Dedifferentiated amniotic fluid mesenchymal stem cell (primary cell): ENCODE results near the gene ADGRG7.
"Not testable (repeated sequence)": the region's sequence is repeated elsewhere in the genome, so short reads cannot be mapped to it uniquely, and the experiment has no call there.

Source experiments
- DNase-seq: peaks from one replicate; pipeline ENCODE4 v3.0.0-alpha.2; 2016; ENCODE audit errors: extremely low spot score

The ADGRG7 gene, protein sequence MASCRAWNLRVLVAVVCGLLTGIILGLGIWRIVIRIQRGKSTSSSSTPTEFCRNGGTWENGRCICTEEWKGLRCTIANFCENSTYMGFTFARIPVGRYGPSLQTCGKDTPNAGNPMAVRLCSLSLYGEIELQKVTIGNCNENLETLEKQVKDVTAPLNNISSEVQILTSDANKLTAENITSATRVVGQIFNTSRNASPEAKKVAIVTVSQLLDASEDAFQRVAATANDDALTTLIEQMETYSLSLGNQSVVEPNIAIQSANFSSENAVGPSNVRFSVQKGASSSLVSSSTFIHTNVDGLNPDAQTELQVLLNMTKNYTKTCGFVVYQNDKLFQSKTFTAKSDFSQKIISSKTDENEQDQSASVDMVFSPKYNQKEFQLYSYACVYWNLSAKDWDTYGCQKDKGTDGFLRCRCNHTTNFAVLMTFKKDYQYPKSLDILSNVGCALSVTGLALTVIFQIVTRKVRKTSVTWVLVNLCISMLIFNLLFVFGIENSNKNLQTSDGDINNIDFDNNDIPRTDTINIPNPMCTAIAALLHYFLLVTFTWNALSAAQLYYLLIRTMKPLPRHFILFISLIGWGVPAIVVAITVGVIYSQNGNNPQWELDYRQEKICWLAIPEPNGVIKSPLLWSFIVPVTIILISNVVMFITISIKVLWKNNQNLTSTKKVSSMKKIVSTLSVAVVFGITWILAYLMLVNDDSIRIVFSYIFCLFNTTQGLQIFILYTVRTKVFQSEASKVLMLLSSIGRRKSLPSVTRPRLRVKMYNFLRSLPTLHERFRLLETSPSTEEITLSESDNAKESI

DNA sequence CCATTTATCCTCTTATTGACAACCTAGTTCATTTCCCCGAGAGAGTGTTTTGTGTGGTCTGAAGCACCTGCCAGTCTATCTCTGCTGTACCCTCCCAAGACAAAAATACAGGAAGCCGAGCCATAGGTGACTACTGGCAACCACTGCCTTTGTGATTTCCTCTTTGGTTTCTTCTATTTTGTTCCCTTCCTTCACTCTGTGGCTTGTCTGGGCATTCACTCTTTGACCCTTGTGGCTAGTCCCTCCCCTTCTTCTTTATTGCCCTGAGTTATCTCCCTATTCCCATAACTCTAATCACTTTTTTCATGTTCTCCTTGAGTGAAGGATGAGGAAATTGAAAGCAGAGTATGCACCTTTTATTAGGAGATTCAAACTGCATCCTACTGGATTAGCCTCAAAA, at the start of gene ADGRG7:
TSS of gene ADGRG7 (plus strand) at position 297 of the 400 bp plus-strand sequence. CDS start 256 bp downstream, outside the sequence.
- DNase-seq, result no peak

GRCh38 chr3:100560426-100560825, 49.0 kb upstream of the ADGRG7 start:
- DNase-seq, result no peak

DNA sequence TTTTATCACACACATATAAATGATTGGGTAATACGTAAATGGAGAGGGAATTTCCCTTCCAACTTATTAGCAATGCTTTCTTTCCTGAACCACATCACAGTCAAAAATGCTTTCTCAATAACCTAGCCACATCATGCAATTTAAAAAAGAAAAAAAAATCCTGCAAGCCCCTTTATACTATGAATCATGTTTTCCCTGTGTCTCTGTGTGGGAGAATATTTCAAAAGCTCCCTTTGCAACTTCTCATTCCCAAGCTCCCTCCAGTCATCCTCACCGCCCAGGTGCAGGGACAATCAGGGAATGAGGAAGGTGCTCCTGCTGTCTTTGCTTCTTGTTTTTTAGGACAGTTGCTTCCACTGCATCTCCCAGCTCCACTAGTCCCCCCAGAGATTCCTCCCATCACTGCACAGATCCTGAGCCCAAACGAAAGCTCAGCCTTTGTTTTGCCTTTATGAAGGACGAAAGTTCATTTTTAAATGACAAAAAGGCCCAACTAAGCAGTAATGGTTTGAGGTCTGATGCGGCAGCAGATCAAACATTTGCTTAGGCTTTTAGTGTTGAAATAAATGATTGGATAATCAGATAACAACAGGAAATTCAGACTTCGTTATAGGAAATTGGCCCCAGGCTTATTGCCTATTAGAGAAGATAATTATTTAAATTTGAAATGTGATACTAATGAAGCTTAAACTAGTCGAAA, 47.8 kb upstream of the ADGRG7 start:
- DNase-seq, result no peak

DNA sequence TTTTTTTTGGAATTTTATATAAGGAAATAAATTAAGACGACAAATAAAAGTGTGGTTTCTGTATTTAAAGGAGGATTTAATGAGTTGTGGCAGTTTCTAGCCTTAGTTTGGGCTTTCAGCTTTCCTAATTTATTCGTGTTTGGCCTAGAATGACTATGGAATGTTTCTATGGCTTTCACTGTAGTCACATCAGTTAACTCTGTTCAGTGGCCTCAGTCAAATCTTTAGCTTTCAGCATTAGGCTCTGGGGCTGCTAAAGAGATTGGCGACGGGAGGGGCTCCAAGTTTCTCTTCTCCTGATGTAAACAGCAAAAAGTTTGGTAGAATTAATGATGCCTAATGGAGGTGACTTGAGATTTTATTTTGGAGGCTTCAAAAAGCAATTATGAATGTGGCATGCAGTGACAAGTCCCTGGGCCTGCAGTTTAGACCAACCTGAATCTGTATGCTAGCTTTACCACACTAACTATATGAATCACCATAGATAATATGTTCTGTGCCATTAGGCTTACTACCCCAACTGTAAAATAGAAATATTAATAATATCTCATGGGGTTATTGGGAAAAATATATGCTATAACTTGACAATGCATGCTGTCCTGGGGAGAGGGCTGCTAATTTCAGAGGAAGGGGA, 47.1 kb upstream of the ADGRG7 start:
- DNase-seq, result no peak

DNA sequence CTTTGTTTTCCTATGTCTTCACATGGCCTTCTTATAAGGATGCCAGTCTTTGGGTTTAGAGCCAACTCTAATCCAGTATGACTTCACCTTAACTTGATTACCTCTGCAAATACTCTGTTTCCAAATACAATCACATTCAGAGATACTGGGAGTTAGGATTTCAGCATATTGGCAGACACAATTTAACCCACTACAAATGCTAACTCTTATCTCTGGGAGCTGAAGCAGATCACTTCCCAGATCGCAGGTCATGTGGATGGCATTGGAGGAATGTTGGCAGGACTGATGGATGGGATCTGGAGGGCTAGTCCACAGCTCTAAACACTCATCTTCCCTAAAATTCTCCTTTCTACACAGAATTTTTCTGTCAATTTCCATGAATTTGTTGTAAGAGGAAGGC, 46.2 kb upstream of the ADGRG7 start:
- DNase-seq, result no peak

- DNase-seq, result no peak
These were observed 45.7 kb upstream of the ADGRG7 start for GRCh38 chr3:100563652-100564211.

GRCh38 chr3:100570811-100571210, 38.6 kb upstream of the ADGRG7 start:
- no peak for DNase-seq

GRCh38 chr3:100574536-100574935, 34.9 kb upstream of the ADGRG7 start:
- no peak for DNase-seq

- DNase-seq, result no peak
These were observed 33.7 kb upstream of the ADGRG7 start for GRCh38 chr3:100575704-100576103.

DNA sequence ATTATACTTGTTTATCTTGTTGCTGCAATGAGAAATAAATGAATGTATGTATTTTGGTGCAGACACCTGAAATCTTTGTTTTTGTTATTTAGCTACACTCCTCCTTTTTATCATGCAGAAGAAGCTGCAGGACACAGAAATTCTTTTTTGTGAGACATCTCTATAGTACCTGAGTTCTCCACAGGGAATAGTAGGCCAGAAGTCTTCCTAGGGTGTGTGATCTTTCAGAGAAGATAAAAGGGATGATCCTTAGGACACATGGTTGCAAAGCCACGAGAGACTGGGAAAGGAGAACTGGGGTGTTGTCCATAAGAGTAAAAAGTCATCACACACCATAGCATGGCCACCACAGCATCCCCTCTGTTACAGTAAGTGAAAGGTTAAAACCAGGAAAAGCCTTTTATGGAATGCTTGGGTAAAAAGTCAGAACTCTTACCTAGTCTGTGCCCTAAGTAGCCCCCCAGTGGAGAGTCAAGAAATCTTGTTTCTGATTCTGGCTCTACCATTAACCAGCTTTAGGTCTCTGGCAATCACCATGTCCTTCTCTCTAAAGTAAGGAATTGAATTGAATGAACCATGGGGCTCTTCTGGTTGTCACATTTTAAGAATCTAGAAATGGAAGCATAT, 31.9 kb upstream of the ADGRG7 start:
- no peak for DNase-seq

DNA sequence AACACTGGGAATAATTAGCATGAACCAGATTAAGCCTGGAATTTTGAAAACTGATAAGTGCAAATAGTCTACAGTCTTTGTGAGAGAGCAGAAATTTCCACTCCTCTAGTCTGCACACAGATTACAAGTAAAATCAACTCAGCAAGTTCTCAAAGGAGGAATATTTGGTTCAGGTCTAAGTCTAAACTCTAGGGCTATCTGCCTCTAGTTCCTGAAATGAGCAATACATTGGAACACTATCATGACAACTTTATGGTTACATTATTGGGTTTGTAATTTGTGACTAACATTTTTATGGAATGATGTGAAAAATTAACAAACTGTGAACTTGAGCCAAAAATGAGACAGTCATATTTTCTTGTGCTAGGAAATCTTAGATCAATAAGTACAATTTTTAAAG, 30.8 kb upstream of the ADGRG7 start:
- DNase-seq, result no peak

- DNase-seq, result no peak
These were observed 29.3 kb upstream of the ADGRG7 start for GRCh38 chr3:100580147-100580546.

- no peak for DNase-seq
These were observed 27.8 kb upstream of the ADGRG7 start for GRCh38 chr3:100581650-100582049.

GRCh38 chr3:100582157-100582556, 27.2 kb upstream of the ADGRG7 start:
- not testable (repeated sequence) for DNase-seq

GRCh38 chr3:100584101-100584660, 25.2 kb upstream of the ADGRG7 start:
- DNase-seq, result no peak

GRCh38 chr3:100586832-100587231, 22.6 kb upstream of the ADGRG7 start:
- no peak for DNase-seq

GRCh38 chr3:100588251-100588650, 21.1 kb upstream of the ADGRG7 start:
- no peak for DNase-seq

DNA sequence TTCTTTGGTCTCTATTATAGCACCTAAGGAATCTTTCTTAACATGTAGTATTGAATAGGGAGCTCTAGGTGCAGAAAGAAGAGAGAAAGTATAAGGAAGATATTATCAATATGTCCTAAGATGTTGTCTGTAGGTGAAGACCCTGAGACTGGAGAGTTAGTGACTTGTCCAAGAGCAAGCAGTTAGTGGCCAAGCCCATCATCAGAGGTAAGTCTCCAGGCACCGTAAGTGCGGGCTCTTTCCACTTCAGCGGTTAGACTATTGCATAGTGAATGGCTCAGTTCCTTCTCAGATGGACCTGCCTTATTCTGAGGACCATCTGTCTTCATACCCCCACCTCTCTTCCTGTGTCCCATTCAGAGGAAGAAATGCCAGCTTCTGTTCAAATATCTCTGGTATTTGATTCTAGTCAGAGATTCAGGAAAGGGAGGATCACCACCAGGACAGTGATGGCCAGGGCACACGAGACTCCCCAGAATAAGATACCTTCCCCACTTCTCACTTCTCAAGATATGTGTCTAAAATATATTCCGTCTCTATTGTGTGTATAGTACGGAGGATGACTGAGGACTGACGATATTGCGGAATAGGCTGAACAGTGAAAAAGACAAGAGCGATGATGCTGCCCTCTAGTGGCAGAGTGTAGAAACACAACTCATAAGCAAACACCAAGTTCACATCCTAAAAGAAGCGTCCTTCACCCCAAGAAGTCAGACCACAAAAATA, 19.1 kb upstream of the ADGRG7 start:
- DNase-seq, result peak; percentile 76

GRCh38 chr3:100590840-100591147, 18.6 kb upstream of the ADGRG7 start:
- DNase-seq, result no peak

GRCh38 chr3:100591411-100591810, 18.0 kb upstream of the ADGRG7 start:
- no peak for DNase-seq
